Breast epithelium (tissue), 4 donors: ENCODE measurements around the gene KRT8. TPM values are rescaled to one million over a fixed set of nuclear protein-coding genes. Genes with fewer than 3 reads are reported as not detected.

Experiments
- DNase-seq, 2 donors: peaks; one replicate each; pipeline ENCODE4 v3.0.0-alpha.2; 2019; ENCODE audit warnings: low spot score in 2 of 2
- H3K27ac ChIP-seq, 2 donors: fragments of 200-600 bp; sonication (generic) in 1 of 2; one replicate each; pipeline ENCODE4 v1.5.1; 2016 to 2019; ENCODE audit warnings: mild to moderate bottlenecking in 1 of 2
- H3K27me3 ChIP-seq, 2 donors: fragments of 200-600 bp; sonication (generic) in 1 of 2; one replicate each; pipeline versions ENCODE4 v1.5.1 to v1.6.0; 2017 to 2019; ENCODE audit warnings: control low read depth in 1 of 2, mild to moderate bottlenecking in 1 of 2
- H3K36me3 ChIP-seq: fragments of 200-600 bp; one replicate; pipeline ENCODE4 v1.5.1; 2019
- H3K4me1 ChIP-seq, 2 donors: fragments of 200-600 bp; sonication (generic); one replicate each; pipeline ENCODE4 v1.5.1; 2016 to 2019; ENCODE audit warnings: control low read depth in 1 of 2
- H3K4me3 ChIP-seq, 3 donors: fragments of 200-600 bp; sonication (generic); 1 replicate in 2 of 3; 2 replicates in 1 of 3; pipeline ENCODE4 v1.5.1; 2016 to 2019; ENCODE audit warnings: mild to moderate bottlenecking in 3 of 3, moderate library complexity in 2 of 3
- H3K9me3 ChIP-seq, 2 donors: fragments of 200-600 bp; sonication (generic) in 1 of 2; one replicate each; pipeline ENCODE4 v1.5.1; 2016 to 2019; ENCODE audit warnings: control low read depth in 1 of 2
- POLR2A ChIP-seq: fragments of 450-650 bp; IDR thresholded peaks from one replicate; pipeline ENCODE4 v1.6.1; 2016; ENCODE audit warnings: antibody characterized with exemption, mild to moderate bottlenecking, moderate library complexity
- POLR2AphosphoS5 ChIP-seq, 3 donors: sonication (generic); formaldehyde crosslinking; IDR thresholded peaks; one replicate each; pipeline ENCODE4 v1.6.1; 2017; ENCODE audit warnings: antibody characterized with exemption in 3 of 3
- intact Hi-C: fragments of 100-400 bp; cut with DNase I; formaldehyde crosslinking; loops from one replicate; pipeline ENCODE4 v1.15.1; 2023; ENCODE audit warnings: low total_unique reads
- total RNA-seq, 3 donors: library from RNA; depleted of rRNA; stranded (reverse); fragments of >200 nt; gene quantifications; one replicate each; pipeline ENCODE4 v1.1.0, GENCODE V29; 2016
- TF ChIP-seq, protein P1 (sequence below), 3 donors: fragments of 450-650 bp; IDR thresholded peaks; one replicate each; pipeline ENCODE4 v1.5.1; 2016 to 2017; ENCODE audit warnings: antibody characterized with exemption in 3 of 3, mild to moderate bottlenecking in 3 of 3, moderate library complexity in 3 of 3

KRT8 gene
- total RNA-seq, 3 donors from 2014 or later: 4.6 to 430 (median 153) TPM

DNA sequence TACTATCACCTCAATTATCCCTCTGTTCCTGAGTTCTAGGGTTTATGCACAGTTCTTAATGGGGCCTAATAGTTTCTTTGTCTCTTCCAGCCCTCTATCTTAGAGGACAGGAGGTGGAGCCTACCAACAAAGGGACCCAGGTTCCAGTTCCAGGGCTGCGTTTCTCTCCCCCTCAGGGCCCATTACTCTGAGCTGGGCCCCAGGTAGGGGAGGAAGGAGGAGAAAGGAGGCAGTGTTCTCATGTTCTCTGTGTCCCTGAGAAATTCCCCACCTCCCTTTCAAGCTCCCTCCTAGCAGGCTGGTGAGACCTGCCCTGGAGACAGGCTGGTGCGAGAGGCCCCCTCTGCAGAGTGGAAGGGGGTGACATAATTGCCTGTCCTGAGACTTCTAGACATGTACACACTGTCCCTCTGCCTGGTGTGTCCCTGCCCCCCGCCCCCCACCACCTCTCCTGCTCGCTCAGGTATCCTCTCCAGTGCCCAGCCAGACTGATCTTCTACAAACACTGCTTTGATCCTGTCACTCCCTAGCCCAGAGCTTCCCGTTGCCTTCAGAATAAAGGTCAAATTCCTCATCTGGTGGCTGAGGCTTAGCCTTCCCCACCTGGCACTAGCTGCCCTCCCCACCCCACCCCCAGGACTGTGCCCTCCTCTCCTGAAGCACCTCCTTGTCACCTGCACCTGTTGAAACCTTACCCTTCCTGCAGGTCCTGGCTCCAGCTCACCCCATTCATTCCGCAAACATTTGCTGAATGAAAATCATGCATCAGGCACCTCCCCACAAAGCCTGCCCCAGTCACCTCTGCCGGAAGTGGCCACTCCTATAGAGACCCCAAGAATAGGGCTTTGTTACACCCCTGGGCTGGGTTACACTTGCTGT, 21.1 kb upstream of the KRT8 start:
- no peaks in the 10 kb centered on the region for H3K4me1 ChIP-seq
- intact Hi-C loops: no loop called here
- H3K27me3 ChIP-seq: no peaks in the 10 kb centered on the region
- no peaks in the 10 kb centered on the region for H3K9me3 ChIP-seq
- TF ChIP-seq POLR2AphosphoS5 (IDR thresholded peaks at IDR 0.05) (no peak), POLR2A (no peak)
- TF ChIP-seq, protein P1, sequence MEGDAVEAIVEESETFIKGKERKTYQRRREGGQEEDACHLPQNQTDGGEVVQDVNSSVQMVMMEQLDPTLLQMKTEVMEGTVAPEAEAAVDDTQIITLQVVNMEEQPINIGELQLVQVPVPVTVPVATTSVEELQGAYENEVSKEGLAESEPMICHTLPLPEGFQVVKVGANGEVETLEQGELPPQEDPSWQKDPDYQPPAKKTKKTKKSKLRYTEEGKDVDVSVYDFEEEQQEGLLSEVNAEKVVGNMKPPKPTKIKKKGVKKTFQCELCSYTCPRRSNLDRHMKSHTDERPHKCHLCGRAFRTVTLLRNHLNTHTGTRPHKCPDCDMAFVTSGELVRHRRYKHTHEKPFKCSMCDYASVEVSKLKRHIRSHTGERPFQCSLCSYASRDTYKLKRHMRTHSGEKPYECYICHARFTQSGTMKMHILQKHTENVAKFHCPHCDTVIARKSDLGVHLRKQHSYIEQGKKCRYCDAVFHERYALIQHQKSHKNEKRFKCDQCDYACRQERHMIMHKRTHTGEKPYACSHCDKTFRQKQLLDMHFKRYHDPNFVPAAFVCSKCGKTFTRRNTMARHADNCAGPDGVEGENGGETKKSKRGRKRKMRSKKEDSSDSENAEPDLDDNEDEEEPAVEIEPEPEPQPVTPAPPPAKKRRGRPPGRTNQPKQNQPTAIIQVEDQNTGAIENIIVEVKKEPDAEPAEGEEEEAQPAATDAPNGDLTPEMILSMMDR (IDR thresholded peaks at IDR 0.05): no peak
- no peak overlapping the region for H3K4me3 ChIP-seq
- no peaks in the 10 kb centered on the region for H3K36me3 ChIP-seq
- DNase-seq: no peak
- H3K27ac ChIP-seq: peak overlapping the region; percentile 77 to 82

DNA sequence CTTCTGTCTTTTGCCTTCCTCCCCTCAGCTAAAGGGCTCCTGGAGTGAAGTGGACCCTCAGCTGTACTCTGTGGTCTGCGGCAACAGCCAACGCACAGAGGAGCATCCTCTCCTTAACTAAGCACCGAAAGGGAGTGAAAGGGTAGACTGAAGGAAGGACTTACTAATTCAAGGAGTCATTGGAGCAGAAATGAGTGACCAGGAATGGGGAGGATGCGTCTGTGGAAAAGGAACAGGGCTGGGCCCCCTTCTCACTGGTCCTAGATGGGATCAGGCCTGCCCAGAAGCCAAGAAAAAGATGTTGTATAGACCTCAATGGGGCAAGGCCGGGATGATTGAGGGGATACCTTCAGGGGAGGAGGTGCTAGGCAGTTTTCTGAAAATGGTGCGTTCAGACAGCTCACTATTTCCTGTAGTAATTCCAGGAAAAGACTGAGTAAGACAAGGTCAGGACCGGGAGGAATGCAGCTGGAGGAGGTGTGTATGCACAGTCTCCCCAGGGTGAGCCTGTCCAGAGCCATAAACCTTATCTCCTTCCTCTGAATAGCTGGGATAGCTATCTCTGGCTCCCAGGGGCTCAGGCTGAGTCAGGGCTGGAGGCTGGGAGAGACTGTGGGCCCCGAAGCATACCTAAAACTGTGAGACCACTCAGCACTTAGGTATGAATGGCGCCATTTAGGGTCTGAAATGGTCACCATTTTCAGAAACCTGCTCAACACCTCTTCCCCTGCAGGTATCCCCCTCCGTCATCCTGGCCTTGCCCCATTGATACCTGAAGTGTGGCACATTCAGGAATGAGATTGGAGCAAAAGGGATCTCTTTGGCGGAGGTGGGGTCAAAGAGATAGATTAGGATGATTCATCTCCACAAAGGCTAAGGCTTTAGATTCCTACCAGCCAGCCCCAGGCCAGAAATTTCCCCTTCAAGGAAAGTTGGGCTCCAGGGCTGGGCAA, 20.2 kb upstream of the KRT8 start:
- Histone ChIP-seq H3K4me3 (no peak overlapping the region), H3K9me3 (no peaks in the 10 kb centered on the region), H3K27me3 (no peaks in the 10 kb centered on the region), H3K36me3 (no peaks in the 10 kb centered on the region), H3K27ac (peak overlapping the region; percentile 77 to 82), H3K4me1 (no peaks in the 10 kb centered on the region)
- intact Hi-C loops: no loop called here
- no peak for DNase-seq
- TF ChIP-seq POLR2A: no peak
- no peak for TF ChIP-seq POLR2AphosphoS5 (IDR thresholded peaks at IDR 0.05)
- TF ChIP-seq, protein P1 (IDR thresholded peaks at IDR 0.05): no peak

DNA sequence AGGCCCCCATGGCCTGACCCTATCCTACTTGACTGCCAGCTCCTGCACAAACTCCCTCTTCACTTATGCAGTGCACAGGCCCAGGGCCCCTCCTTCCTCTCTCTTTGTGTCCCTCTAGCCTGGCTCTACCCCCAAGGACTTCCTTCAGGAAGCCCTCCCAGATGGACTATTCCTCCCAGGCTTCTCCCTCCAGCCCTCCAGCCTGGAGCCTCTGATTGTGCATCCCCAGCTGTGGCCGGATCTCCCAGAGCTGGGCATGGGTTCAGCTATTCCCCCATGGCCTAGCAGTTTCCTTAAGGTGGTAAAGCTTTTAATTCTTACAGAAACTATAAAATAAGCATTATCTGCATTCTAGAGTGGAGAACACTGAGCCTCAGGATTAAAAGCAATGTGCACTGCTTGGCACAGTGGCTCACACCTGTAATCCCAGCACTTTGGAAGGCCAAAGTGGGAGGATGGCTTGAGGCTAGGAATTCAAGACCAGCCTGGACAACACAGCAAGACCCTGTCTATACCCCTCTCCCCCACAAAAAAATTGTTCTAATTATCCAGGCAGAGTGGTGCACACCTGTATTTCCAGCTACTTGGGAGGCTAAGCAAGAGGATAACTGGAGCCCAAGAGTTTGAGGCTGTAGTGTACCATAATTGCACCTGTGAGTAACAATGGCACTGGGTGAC, 16.8 kb upstream of the KRT8 start:
- Histone ChIP-seq H3K9me3 (no peaks in the 10 kb centered on the region), H3K27me3 (no peaks in the 10 kb centered on the region), H3K36me3 (no peaks in the 10 kb centered on the region), H3K4me3 (no peak overlapping the region), H3K27ac (no peak overlapping the region), H3K4me1 (no peaks in the 10 kb centered on the region)
- intact Hi-C loops: no loop called here
- no peak for DNase-seq
- TF ChIP-seq, protein P1 (IDR thresholded peaks at IDR 0.05): no peak
- no peak for TF ChIP-seq POLR2A
- no peak for TF ChIP-seq POLR2AphosphoS5 (IDR thresholded peaks at IDR 0.05)

DNA sequence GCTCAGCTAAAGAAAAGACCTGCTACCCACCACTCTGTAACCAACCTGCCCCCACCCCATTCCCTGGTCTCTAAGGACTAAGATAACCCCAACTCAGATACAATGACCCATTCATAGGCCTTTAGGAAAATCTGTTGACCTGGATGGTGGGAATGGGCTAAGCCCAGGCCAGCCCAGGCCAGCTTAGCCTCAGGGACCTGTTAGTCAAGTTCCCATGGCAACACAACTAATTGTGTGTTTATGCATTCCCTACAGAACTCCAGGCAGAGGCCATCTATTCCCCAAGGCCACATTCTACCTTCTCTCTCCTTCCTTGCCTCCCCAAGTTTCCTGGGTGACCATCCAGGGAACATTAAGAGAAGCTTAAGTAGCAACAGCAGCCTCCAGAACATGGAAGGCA, 16.1 kb upstream of the KRT8 start:
- TF ChIP-seq POLR2AphosphoS5 (IDR thresholded peaks at IDR 0.05) (no peak), POLR2A (no peak)
- TF ChIP-seq, protein P1 (IDR thresholded peaks at IDR 0.05): no peak
- DNase-seq: no peak
- Histone ChIP-seq H3K36me3 (no peaks in the 10 kb centered on the region), H3K4me1 (no peaks in the 10 kb centered on the region), H3K27ac (no peak overlapping the region), H3K9me3 (no peaks in the 10 kb centered on the region), H3K4me3 (no peak overlapping the region), H3K27me3 (no peaks in the 10 kb centered on the region)
- intact Hi-C loops: no loop called here
